GM21526 (cell line): ENCODE data around the gene MMUT.
"Not testable (repeated sequence)": the region's sequence is repeated elsewhere in the genome, so short reads cannot be mapped to it uniquely, and the experiment has no call there.

Source experiments
- ATAC-seq: cut with Tn5 transposase; IDR thresholded peaks from one replicate; pipeline ENCODE4 v1.9.1; 2021; ENCODE audit warnings: moderate library complexity; ENCODE audit not compliant: unreplicated experiment, low FRiP score

MMUT gene

DNA sequence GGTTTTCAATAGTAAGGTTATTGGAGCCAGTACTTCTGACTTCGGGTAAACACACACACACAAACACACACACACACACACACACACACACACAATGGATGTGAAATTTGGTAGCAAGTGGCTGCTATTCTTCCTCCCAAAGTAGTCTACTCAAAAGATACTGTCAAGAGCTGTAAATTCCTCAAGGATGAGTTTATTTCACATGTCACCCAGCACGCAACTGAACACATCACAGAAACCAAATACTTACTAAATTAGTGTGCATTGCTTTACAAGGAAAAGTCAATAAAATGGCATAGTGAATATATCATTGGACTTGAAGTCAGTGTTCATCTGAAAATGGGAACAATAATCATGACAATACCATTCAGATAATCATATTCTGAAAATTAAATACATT lies 32.9 kb downstream of the MMUT start:
- ATAC-seq, result no peak

DNA sequence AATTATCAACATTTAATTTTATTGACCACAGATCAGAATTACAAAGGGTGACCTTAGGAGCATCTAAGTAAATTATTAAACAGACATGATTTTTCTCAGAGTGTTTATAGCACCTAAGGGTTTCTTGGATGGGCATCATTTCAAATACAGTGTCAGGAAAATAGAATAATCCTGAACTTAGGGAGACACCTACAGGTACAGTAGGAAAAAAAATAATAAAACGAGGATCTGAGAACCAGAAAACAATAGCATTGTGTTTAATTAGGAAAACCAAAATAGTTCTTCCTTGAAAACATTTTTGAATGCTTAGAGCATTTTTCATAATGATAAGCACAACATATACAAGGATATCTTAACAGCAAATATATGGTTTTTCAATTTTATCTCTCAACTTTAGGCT lies 39.2 kb downstream of the MMUT start:
- no peak for ATAC-seq

DNA sequence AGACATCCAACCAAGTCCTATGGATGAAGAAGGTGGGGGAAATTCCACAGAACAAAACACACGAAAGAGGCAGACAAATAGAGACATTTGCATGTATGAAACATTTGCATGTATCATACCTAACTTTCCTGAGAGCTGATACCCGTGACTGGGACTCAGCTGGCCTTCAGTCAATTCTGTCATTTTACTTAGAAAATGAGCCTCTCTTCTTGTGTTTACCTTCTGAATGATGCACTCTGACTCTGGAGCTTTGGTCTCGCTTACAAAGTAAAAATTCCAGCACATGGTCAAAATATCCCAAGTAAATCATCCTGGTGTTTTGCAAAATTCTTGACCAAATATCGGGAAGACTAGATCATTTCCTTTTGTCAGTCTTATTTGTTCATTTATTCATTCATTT lies 46.9 kb downstream of the MMUT start:
- no peak for ATAC-seq

DNA sequence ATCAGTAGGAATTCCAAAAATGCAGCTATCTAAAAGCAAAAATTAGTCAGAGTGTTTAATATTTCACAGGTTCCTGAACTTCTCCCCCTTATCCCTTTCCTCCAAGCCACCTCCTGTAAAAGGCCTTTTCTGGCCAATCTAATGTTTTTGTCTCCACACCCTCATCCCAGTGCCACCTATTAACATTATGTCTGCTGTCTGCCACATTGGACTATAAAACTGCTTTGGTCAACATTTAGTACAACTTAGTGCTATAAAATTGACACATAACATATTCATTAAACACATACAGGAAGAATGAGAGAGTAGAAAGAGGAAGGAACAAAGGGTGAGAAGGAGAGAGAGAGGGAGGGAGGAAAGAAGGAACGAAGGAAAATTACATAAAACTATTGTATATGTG lies 47.7 kb downstream of the MMUT start:
- no peak for ATAC-seq

DNA sequence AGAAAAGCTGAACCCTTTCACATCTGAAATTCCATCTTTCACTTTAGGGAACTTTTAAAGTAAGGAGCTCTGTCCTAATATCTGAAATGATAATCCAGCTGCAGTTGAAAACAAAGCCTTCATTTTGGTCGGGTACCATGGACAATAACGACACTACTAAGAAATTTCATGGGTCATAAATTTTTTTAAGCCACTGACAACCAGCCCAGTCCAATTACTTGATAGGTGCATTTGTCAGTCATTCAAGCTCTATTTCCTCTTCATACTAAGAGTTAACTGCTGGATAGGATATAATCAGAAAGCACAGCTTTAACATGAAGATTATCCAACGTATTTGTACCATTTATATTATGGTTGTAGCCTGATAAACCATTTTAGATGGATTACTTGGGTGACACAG lies 52.5 kb downstream of the MMUT start:
- no peak for ATAC-seq

DNA sequence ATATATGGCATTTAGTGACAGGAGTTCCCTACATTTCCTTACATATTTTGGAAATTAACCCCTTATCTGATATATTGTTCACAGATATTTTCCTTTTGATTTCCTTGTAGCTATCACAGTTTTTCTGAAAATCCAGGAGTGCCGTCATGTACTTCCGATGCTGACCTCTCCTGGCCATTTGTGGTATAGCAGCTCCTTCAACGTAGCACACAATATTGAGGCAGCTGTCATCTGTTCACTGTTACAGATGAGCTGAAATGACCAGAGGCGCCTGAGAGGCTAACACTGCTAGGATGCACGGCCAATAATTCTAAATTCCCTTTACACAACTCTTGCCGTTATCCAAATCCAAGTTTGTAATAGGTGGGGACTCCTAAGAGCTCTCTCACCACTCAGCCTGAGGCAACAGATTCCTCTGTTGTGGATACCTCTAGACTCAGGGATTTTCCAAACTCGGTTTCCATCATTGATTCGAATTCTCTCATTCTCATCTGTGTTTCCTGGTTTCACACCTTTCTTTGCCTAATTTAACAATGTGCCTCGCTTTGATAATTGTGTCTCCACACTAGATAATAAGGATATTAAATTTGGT lies 53.0 kb downstream of the MMUT start:
- ATAC-seq, result peak; percentile 87

DNA sequence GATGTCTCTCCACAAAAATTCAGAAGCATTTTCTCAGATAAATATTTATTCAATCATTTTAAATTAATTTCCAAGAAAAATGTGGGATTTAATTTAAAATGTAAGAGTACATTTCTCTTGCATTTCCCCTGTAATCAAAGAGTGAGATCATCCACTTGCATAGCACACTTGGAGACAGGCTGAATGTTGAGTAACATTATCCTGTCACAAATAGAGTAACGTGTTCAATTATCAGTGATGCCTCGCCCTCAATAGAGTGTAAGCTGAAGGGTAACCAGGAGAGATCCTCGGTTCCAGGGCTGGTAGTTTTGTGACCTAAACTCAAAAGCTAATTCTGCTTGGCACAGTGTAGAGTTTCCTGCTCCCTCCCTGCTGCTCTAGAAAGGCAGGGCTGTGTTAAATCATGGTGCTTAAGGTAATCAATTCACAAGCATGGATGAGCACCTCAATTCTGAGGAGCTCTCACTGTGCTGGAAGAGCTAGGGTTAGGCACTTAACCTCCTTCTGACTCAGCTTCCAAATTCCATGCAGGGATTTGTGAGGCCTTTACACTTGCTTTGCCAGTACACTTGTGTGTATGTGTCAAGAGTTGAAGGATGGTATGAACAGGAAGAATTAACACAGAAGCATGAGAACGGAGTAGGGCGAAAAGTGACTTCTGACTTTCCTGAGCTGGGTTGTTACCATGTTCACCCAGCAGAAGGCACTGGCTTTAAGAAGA lies 56.6 kb downstream of the MMUT start:
- no peak for ATAC-seq

DNA sequence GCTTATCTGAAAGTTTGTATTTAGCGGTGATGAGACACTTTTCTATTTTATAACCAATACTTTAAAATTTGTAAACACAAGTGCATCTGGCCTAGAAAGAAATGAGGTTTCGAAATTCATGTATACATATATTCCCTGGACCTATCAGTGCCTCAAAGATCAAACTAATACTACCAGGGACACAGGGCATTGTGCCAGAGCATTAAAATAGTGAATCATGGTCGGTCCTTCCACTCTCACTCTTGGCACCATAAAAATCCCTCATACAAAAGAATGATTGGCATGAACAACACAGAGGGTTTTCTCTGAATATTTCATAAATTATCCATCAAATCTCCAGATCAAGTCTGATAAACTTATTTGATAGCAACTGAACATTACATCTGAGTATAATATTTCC lies 62.0 kb downstream of the MMUT start:
- no peak for ATAC-seq

DNA sequence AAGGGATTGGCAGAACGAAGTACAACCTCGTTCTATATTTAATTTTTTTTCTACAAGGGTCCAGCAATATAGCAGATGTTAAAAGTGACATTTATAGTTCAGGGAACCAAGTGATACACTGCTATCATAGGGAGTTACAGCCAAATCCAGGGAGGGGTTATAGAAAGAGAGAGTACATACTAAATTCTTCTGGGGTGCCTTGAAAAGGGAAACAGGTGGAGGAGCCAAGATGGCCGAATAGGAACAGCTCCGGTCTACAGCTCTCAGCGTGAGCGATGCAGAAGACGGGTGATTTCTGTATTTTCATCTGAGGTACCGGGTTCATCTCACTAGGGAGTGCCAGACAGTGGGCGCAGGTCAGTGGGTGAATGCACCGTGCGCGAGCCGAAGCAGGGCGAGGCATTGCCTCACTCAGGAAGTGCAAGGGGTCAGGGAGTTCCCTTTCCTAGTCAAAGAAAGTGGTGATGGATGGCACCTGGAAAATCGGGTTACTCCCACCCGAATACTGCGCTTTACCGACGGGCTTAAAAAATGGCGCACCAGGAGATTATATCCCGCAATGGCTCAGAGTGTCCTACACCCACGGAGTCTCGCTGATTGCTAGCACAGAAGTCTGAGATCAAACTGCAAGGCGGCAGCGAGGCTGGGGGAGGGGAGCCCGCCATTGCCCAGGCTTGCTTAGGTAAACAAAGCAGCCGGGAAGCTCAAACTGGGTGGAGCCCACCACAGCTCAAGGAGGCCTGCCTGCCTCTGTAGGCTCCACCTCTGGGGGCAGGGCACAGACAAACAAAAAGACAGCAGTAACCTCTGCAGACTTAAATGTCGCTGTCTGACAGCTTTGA lies 76.2 kb downstream of the MMUT start:
- ATAC-seq, result not testable (repeated sequence)

DNA sequence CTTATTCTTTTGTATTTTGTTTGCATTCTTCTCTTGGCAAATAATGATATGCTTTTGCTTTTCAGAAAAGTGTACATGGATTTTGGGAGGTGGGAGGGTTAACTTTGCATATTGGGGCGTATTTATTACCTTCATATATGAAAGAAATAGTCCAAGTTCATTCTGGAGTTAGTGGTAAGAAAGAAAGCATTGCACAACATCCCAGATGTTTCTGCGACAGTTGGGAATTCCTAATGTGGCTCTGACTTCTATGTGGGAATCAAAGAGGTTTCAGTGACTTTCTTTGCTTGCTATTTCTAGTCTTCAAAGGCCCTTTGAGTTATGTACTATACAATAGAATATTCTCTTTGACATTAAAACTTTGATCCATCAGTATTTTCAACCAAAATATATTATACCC lies 78.1 kb downstream of the MMUT start:
- no peak for ATAC-seq
